HG02981 (cell line): Measurements from ENCODE around the gene PDS5A.
"Not testable (repeated sequence)": the region's sequence is repeated elsewhere in the genome, so short reads cannot be mapped to it uniquely, and the experiment has no call there.

Experiments
- ATAC-seq: cut with Tn5 transposase; IDR thresholded peaks from one replicate; pipeline ENCODE4 v1.9.1; 2021; ENCODE audit warnings: mild to moderate bottlenecking, moderate library complexity; ENCODE audit not compliant: unreplicated experiment

PDS5A gene

GRCh38 chr4:39840516-39840915, 137.2 kb downstream of the PDS5A start:
- ATAC-seq: not testable (repeated sequence)

DNA sequence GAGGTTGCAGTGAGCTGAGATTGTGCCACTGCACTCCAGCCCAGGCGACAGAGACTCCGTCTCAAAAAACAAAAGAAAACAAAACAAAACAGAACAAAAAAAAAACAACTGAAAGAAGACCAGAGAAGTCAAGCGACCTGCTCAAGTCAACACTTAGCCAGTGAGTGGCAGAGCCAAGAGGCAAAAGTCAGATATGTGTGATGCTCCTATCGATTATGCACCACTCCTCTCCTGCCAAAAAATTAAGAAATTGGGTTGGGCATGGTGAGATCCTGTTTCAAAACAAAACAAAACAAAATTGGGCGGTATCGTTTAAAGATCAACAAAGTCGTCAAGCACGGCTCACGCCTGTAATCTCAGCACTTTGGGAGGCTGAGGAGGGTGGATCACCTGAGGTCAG, 137.7 kb downstream of the PDS5A start:
- no peak for ATAC-seq

GRCh38 chr4:39838431-39838830, 139.3 kb downstream of the PDS5A start:
- not testable (repeated sequence) for ATAC-seq

DNA sequence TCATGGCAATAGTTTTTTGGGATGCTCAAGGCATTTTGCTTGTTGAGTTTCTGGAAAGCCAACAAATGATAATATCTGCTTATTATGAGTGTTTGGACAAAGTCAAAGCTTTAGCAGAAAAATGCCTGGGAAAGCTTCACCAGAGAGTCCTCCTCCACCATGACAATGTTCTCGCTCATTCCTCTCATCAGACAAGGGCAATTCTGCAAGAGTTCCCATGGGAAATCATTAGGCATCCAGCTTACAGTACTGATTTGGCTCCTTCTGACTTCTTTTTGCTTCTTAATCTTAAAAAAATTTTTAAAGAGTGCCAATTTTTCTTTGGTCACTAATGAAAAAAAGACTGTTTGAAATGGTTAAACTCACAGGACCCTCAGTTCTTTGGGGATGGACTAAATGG, 143.4 kb downstream of the PDS5A start:
- ATAC-seq: no peak

DNA sequence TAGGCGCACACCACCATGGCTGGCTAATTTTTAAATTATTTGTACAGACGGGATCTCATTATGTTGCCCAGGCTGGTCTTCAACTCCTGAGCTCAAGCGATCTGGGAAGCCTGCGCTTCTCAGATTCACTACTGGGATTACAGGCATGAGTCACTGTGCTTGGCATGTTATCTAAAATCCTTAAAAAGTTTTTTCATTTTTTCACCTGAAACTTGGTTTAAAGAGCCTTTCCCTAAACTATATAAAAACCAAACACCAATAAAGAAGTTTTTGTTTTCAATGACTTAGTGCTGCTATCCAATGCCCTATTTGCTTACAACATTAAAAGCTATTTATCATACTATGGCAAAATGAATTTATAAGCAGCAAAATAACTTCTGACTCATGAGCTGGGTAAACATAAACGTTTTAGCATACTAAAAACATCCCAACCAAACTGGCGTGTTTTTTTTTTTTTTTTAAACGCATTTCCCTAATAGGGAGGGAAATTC, 151.9 kb downstream of the PDS5A start:
- ATAC-seq: no peak

DNA sequence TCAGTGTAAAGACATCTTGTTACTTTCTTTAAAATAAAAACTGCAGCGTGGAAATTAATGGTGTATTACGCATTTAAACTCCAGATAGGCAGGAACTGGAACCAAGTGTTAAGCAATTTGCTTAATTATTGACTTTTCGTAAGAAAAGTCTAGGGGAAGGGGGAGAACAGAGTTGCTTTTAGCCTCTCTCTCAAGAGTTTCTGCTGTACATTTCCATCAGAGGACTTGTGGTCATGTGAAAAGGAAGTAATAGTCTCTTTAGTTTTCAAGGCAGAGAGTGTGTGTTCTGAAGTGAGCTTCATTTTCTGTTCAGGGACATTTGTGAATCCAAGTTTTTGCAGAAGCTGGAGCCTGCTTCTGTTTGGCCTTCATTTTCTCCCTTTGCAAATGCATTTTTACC, 152.6 kb downstream of the PDS5A start:
- no peak for ATAC-seq

DNA sequence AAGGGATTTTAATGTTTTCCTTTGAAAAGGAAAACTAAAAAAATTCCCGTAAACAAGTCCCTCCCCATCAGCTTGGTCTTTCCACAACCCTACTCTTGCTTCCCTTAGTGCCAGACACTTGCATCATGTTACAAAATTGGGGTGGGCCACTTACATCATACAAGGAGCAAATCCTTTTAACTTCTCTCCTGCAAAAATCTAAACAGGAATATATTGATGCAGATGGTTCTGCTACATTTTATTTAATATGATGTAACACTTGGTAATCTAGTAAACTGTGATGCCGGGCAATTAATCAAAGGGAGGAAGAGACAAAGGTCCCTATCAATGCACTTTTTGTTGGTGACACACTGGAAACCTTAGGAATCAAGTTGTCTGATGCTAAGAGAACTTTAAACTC, 154.5 kb downstream of the PDS5A start:
- no peak for ATAC-seq

DNA sequence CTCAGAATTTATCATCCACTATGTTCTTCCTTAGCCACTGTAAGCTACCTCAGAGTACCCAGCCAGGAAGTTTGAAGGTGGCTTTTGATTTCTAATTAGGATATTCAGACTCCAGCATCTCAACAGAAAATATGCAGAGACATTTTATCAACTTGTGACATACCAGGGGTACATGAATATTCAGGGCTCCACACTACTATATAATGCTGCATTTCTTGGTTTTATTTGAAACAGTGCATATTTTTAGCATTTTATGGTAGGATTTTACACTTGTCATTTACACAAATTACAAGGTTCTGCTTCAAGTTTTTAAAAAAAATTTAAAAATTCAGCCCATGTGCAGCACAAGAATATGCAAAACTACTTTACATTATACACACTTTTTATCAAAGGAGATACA, 155.0 kb downstream of the PDS5A start:
- ATAC-seq: no peak

DNA sequence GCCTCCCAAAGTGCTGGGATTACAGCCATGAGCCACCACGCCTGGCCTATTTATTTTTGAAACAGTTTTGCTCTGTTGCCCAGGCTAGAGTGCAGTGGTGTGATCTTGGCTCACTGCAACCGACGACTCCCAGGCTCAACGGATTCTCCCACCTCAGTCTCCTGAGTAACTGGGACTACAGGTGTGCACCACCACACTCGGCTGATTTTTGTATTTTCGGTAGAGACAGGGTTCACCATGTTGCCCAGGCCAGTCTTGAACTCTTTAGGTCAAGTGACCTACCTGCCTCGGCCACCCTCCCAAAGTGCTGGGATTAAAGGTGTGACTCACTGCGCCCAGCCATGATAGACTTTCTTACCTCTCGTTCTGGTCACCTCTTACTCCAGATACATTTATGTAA, 155.8 kb downstream of the PDS5A start:
- no peak for ATAC-seq

GRCh38 chr4:39820186-39820585, 157.5 kb downstream of the PDS5A start:
- ATAC-seq: no peak

DNA sequence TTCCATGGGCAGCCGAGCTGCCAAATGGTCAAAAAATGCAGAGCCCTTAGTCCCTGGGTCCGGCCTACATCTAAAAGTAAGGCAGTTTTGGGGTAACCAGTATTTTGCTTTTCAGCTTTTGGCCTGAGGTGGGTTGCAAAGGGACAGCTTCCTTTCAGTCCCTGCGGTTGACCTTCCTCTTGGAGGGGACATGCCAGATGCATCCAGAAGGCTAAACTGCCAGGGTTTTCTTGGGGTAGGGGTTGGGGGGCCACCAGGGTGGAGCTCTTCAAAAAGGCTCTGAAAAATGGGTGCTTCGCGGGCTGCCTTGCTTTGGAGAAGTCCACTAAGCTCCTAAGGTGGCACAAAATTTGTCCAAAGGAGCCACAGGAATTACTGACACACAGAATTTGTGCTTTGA, 159.1 kb downstream of the PDS5A start:
- no peak for ATAC-seq

GRCh38 chr4:39814403-39815185, 163.1 kb downstream of the PDS5A start:
- ATAC-seq: no peak

DNA sequence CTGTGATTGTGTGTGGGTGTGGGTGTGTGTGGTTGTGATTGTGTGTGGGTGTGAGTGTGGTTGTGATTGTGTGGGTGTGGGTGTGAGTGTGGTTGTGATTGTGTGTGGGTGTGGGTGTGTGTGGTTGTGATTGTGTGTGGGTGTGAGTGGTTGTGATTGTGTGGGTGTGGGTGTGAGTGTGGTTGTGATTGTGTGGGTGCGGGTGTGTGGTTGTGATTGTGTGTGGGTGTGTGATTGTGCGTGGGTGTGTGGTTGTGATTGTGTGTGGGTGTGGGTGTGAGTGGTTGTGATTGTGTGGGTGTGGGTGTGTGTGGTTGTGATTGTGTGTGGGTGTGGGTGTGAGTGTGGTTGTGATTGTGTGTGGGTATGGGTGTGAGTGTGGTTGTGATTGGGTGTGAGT, 163.9 kb downstream of the PDS5A start:
- ATAC-seq: not testable (repeated sequence)

DNA sequence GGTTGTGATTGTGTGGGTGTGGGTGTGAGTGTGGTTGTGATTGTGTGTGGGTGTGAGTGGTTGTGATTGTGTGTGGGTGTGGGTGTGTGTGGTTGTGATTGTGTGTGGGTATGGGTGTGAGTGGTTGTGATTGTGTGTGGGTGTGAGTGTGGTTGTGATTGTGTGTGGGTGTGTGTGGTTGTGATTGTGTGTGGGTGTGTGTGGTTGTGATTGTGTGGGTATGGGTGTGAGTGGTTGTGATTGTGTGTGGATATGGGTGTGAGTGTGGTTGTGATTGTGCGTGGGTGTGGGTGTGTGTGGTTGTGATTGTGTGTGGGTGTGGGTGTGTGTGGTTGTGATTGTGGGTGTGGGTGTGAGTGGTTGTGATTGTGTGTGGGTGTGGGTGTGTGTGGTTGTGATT, 164.7 kb downstream of the PDS5A start:
- ATAC-seq: not testable (repeated sequence)

DNA sequence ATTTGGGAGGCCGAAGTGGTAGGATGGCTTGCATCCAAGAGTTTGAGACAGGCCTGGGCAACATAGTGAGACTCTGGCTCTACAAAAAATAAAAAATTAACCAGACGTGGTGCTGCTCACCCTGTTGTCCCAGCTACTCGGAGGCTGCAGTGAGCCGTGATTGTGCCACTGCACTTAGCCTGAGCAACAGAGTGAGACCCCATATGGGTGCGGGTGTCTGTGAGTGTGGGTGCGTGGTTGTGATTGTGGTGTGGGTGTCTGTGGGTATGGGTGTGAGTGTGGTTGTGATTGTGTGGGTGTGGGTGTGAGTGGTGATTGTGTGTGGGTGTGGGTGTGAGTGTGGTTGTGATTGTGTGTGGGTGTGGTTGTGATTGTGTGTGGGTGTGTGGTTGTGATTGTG, 165.2 kb downstream of the PDS5A start:
- ATAC-seq: no peak

DNA sequence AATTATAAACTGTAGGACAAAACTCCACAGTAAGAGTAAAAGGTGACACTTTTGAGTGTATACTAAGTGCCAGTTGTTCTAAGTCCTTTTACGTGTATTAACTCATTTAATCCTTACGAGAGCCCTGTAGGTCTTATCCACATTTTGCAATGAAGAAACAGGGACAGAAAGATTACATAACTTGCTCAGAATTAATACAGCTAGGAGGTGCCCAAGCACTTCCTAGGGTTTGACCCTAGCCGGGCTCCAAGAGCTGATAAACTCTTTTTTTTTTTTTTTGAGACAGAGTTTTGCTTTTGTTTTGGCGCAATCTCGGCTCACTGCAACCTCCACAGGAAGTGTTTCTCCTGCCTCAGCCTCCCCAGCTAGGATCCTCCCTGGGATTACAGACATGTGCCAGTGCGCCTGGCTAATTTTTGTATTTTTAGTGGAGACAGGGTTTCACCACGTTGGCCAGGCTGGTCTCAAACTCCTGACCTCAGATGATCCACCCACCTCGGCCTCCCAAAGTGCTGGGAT, 169.4 kb downstream of the PDS5A start:
- no peak for ATAC-seq

- ATAC-seq: no peak
Observed at GRCh38 chr4:39802005-39802404, 175.7 kb downstream of the PDS5A start.

DNA sequence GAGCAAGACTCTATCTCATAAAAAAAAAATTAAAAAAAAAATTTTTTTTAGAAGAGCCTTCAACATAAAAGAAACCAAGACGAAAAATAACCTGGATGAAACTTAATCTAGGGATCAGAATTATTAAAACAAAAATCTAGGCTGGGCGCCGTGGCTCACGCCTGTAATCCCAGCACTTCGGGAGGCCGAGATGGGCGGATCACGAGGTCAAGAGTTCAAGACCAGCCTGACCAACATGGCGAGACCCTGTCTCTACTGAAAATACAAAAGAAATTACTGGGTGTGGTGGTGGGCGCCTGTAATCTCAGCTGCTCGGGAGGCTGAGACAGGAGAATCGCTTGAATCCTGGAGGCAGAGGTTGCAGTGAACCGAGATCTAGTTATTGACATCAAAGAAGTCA, 184.7 kb downstream of the PDS5A start:
- ATAC-seq: not testable (repeated sequence)

GRCh38 chr4:39792529-39792928, 185.2 kb downstream of the PDS5A start:
- no peak for ATAC-seq

DNA sequence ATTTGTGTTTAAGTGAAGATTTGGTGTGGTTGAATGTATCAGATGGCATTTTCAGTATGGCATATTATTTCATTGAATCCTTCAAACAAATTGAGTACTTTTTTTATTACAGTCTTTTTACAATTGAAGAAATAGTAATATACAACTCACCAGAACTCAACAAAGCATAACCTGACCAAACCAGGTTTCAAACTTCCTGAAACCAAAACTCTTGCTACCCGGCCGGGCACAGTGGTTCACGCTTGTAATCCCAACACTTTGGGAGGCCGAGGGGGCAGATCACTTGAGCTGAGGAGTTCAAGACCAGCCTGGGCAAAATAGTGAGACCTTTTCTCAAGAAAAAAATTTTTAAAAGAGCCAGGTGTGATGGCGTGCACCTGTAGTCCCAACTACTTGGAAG, 185.6 kb downstream of the PDS5A start:
- no peak for ATAC-seq

- ATAC-seq: no peak
Observed at GRCh38 chr4:39786838-39787237, 190.9 kb downstream of the PDS5A start.

DNA sequence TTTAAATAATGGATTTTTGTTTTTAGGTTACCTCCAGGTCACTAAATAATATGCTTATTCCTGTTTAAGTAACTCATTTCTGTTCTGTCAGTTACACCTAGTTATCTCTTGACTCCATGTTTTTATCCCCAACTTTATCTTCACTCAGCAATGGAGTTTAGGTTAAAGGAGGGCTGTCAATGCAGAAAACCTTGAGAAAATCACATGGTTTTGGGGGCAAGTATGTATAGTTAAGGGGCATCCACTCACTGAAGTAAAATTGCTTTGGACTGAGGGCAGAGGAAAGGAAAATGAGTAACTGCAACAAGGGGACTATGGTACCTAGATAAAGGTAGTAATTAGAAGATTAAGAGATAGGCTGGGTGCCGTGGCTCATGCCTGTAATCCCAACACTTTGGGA, 192.6 kb downstream of the PDS5A start:
- ATAC-seq: no peak

GRCh38 chr4:39781988-39782387, 195.7 kb downstream of the PDS5A start:
- not testable (repeated sequence) for ATAC-seq
